ENCODE results near the gene OSBPL10. TPM values are rescaled to one million over a fixed set of nuclear protein-coding genes. Genes with fewer than 3 reads are reported as not detected.
"Not testable (repeated sequence)": the region's sequence is repeated elsewhere in the genome, so short reads cannot be mapped to it uniquely, and the experiment has no call there.

OSBPL10 gene
- 1 to 10 TPM; 6.1 to 6.4 TPM for total RNA-seq

- no peaks in the 10 kb centered on the region for H3K9me3 Mint-ChIP-seq
- peaks cover 38% of the 10 kb centered on the region for H3K27me3 Mint-ChIP-seq (ENCODE audit: low read depth)
- intact Hi-C loops (cut with micrococcal nuclease), result no loop called here
- no peaks in the 10 kb centered on the region for H3K36me3 Mint-ChIP-seq (ENCODE audit: low read depth)
- H3K27ac Mint-ChIP-seq, result no peak within 1 kb of the TSS
- H3K4me1 Mint-ChIP-seq (ENCODE audit: low read depth), result peaks cover 26% of the 10 kb centered on the region
- CTCF ChIA-PET, result interaction anchor here (1.1 kb wide), 1 partner anchor 37 kb away, joined by 3 read pairs; no protein-coding TSS in a partner anchor
- DNase-seq, result peak; percentile 35
- H3K4me3 Mint-ChIP-seq, result peak within 1 kb of the TSS; percentile 78
Measured at GRCh38 chr3:31981206-31982181, at the start of gene OSBPL10, which contains the start of gene ZNF860. Gene OSBPL10, minus strand, starts transcription at chr3:31981262. Its CDS starts 83 bp downstream, at chr3:31981179. Gene ZNF860, plus strand, starts transcription at chr3:31981750. Its CDS starts 7,330 bp downstream, at chr3:31989080.

GRCh38 chr3:32026593-32026992 is 45.5 kb upstream of the OSBPL10 start:
- Mint-ChIP-seq H3K4me3 (no peak overlapping the region), H3K27me3 (ENCODE audit: low read depth) (peaks cover 6% of the 10 kb centered on the region), H3K4me1 (ENCODE audit: low read depth) (no peaks in the 10 kb centered on the region), H3K9me3 (no peaks in the 10 kb centered on the region), H3K27ac (no peak overlapping the region), H3K36me3 (ENCODE audit: low read depth) (no peaks in the 10 kb centered on the region)
- no peak for DNase-seq
- CTCF ChIA-PET, result interaction anchor here (0.5 to 1.3 kb wide), 3 partner anchors 118 to 507 kb away, joined by 3 to 5 read pairs (median 4); no protein-coding TSS in a partner anchor
- intact Hi-C loops (cut with micrococcal nuclease), result no loop called here

- Mint-ChIP-seq H3K4me3 (no peak overlapping the region), H3K4me1 (ENCODE audit: low read depth) (no peaks in the 10 kb centered on the region), H3K27ac (no peak overlapping the region), H3K27me3 (ENCODE audit: low read depth) (peaks cover 8% of the 10 kb centered on the region), H3K9me3 (no peaks in the 10 kb centered on the region), H3K36me3 (ENCODE audit: low read depth) (no peaks in the 10 kb centered on the region)
- DNase-seq, result no peak
- CTCF ChIA-PET, result interaction anchor here (1.0 kb wide), 1 partner anchor 91 kb away, joined by 3 read pairs; no protein-coding TSS in a partner anchor
- intact Hi-C loops (cut with micrococcal nuclease), result no loop called here
Measured at GRCh38 chr3:32022947-32023346, 41.9 kb upstream of the OSBPL10 start.

GRCh38 chr3:32021748-32022147 is 40.7 kb upstream of the OSBPL10 start:
- CTCF ChIA-PET, result interaction anchor here (0.6 to 1.5 kb wide), 6 partner anchors 36 to 803 kb away, joined by 3 to 5 read pairs (median 4); no protein-coding TSS in a partner anchor
- no peak for DNase-seq
- Mint-ChIP-seq H3K27ac (no peak overlapping the region), H3K36me3 (ENCODE audit: low read depth) (no peaks in the 10 kb centered on the region), H3K4me1 (ENCODE audit: low read depth) (no peaks in the 10 kb centered on the region), H3K4me3 (no peak overlapping the region), H3K9me3 (no peaks in the 10 kb centered on the region), H3K27me3 (ENCODE audit: low read depth) (peaks cover 5% of the 10 kb centered on the region)
- intact Hi-C loops (cut with micrococcal nuclease), result no loop called here

- Mint-ChIP-seq H3K4me1 (ENCODE audit: low read depth) (no peaks in the 10 kb centered on the region), H3K4me3 (no peak overlapping the region), H3K27me3 (ENCODE audit: low read depth) (peaks cover 2% of the 10 kb centered on the region), H3K36me3 (ENCODE audit: low read depth) (no peaks in the 10 kb centered on the region), H3K27ac (no peak overlapping the region), H3K9me3 (no peaks in the 10 kb centered on the region)
- DNase-seq, result no peak
- intact Hi-C loops (cut with micrococcal nuclease), result no loop called here
- CTCF ChIA-PET, result interaction anchor here (1.5 kb wide), 1 partner anchor 123 kb away, joined by 4 read pairs; no protein-coding TSS in a partner anchor
Measured at GRCh38 chr3:32021155-32021554, 40.1 kb upstream of the OSBPL10 start.

- CTCF ChIA-PET, result interaction anchor here (0.5 to 4.2 kb wide), 24 partner anchors 10 to 654 kb away, joined by 3 to 47 read pairs (median 4); partner anchors contain the start of gene ZNF860
- no peak overlapping the region for H3K27ac Mint-ChIP-seq
- peaks cover 2% of the 10 kb centered on the region for H3K27me3 Mint-ChIP-seq (ENCODE audit: low read depth)
- intact Hi-C loops (cut with micrococcal nuclease), result loop anchor here (1.0 to 10.0 kb wide), 3 partner anchors 125 to 326 kb away; no protein-coding TSS in a partner anchor
- H3K4me1 Mint-ChIP-seq (ENCODE audit: low read depth), result no peaks in the 10 kb centered on the region
- DNase-seq, result no peak
- no peaks in the 10 kb centered on the region for H3K36me3 Mint-ChIP-seq (ENCODE audit: low read depth)
- H3K9me3 Mint-ChIP-seq, result no peaks in the 10 kb centered on the region
- no peak overlapping the region for H3K4me3 Mint-ChIP-seq
Measured at GRCh38 chr3:32018757-32019564, 37.9 kb upstream of the OSBPL10 start.

GRCh38 chr3:32017286-32017685 is 36.2 kb upstream of the OSBPL10 start:
- no peak for DNase-seq
- H3K4me3 Mint-ChIP-seq, result no peak overlapping the region
- no peaks in the 10 kb centered on the region for H3K4me1 Mint-ChIP-seq (ENCODE audit: low read depth)
- H3K27me3 Mint-ChIP-seq (ENCODE audit: low read depth), result peaks cover 4% of the 10 kb centered on the region
- CTCF ChIA-PET, result interaction anchor here (0.6 to 4.2 kb wide), 5 partner anchors 114 to 1001 kb away, joined by 3 to 47 read pairs (median 4); no protein-coding TSS in a partner anchor
- no peaks in the 10 kb centered on the region for H3K9me3 Mint-ChIP-seq
- intact Hi-C loops (cut with micrococcal nuclease), result loop anchor here (10.0 kb wide), 1 partner anchor 328 kb away; no protein-coding TSS in a partner anchor
- no peaks in the 10 kb centered on the region for H3K36me3 Mint-ChIP-seq (ENCODE audit: low read depth)
- no peak overlapping the region for H3K27ac Mint-ChIP-seq

GRCh38 chr3:32015638-32016037 is 34.6 kb upstream of the OSBPL10 start:
- H3K4me3 Mint-ChIP-seq; H3K27ac Mint-ChIP-seq; H3K4me1 Mint-ChIP-seq (ENCODE audit: low read depth); H3K36me3 Mint-ChIP-seq (ENCODE audit: low read depth); H3K27me3 Mint-ChIP-seq (ENCODE audit: low read depth); H3K9me3 Mint-ChIP-seq; DNase-seq; CTCF ChIA-PET: not testable (repeated sequence)
- intact Hi-C loops (cut with micrococcal nuclease), result loop anchor here (10.0 kb wide), 1 partner anchor 329 kb away; no protein-coding TSS in a partner anchor

- H3K4me1 Mint-ChIP-seq (ENCODE audit: low read depth); H3K27me3 Mint-ChIP-seq (ENCODE audit: low read depth); H3K4me3 Mint-ChIP-seq; CTCF ChIA-PET; H3K9me3 Mint-ChIP-seq; H3K27ac Mint-ChIP-seq; H3K36me3 Mint-ChIP-seq (ENCODE audit: low read depth): not testable (repeated sequence)
- intact Hi-C loops (cut with micrococcal nuclease), result loop anchor here (10.0 kb wide), 1 partner anchor 334 kb away; no protein-coding TSS in a partner anchor
- peak; percentile 14 for DNase-seq
Measured at GRCh38 chr3:32010699-32011098, 29.6 kb upstream of the OSBPL10 start.

- H3K36me3 Mint-ChIP-seq (ENCODE audit: low read depth), result no peaks in the 10 kb centered on the region
- H3K4me1 Mint-ChIP-seq (ENCODE audit: low read depth), result peaks cover 4% of the 10 kb centered on the region
- no peak overlapping the region for H3K27ac Mint-ChIP-seq
- CTCF ChIA-PET, result interaction anchor here (0.6 kb wide), 2 partner anchors 36 to 118 kb away, joined by 3 to 5 read pairs; no protein-coding TSS in a partner anchor
- no peak overlapping the region for H3K4me3 Mint-ChIP-seq
- no peaks in the 10 kb centered on the region for H3K9me3 Mint-ChIP-seq
- intact Hi-C loops (cut with micrococcal nuclease), result loop anchor here (10.0 kb wide), 1 partner anchor 335 kb away; no protein-coding TSS in a partner anchor
- no peak for DNase-seq
- H3K27me3 Mint-ChIP-seq (ENCODE audit: low read depth), result peaks cover 8% of the 10 kb centered on the region
Measured at GRCh38 chr3:32009957-32010356, 28.9 kb upstream of the OSBPL10 start.

- Mint-ChIP-seq H3K4me3 (no peak overlapping the region), H3K9me3 (no peaks in the 10 kb centered on the region), H3K4me1 (ENCODE audit: low read depth) (peaks cover 4% of the 10 kb centered on the region), H3K27me3 (ENCODE audit: low read depth) (peaks cover 8% of the 10 kb centered on the region), H3K27ac (no peak overlapping the region), H3K36me3 (ENCODE audit: low read depth) (no peaks in the 10 kb centered on the region)
- CTCF ChIA-PET, result no interaction called here
- DNase-seq, result no peak
- intact Hi-C loops (cut with micrococcal nuclease), result no loop called here
Measured at GRCh38 chr3:32009101-32009500, 28.0 kb upstream of the OSBPL10 start.

Data from activated naive CD4-positive, alpha-beta T cell treated with anti-CD3 and anti-CD28 coated beads for 36 hours (primary cell).